ENCODE data around the gene MEGF9. TPM values are rescaled to one million over a fixed set of nuclear protein-coding genes. Genes with fewer than 3 reads are reported as not detected.

The MEGF9 gene
- total RNA-seq, 1 experiment from 2014 or later, result 28.4 TPM

GRCh38 chr9:120711841-120712538 is 2.3 kb downstream of the MEGF9 start:
- in situ Hi-C loops (cut with HindIII; ENCODE audit: low pct_unique_long_range_greater_than_20kb, low sequenced_read_pairs), result no loop called here
- DNase-seq (ENCODE audit: low read depth), result peak; percentile 56

DNA sequence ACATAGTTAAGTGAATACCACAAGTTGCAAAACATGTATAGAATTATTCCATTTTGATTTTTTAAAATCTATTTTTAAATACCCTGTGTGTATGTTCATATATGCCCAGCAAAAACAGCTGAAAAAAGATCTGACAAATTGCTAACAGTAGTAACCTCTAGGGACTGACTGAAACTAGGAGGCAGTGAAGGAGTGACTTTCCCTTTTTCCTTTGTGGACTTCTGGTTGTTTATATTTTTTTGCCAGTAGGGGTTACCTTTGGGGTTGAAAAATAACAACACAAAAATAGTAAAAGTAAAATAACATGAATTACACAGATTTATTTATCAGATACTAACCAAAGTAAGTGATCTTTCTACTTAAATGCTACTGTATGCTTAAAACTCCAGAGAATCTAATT is 2.9 kb downstream of the MEGF9 start:
- DNase-seq (ENCODE audit: low read depth), result no peak
- in situ Hi-C loops (cut with HindIII; ENCODE audit: low pct_unique_long_range_greater_than_20kb, low sequenced_read_pairs), result no loop called here

GRCh38 chr9:120710110-120710981 is 3.9 kb downstream of the MEGF9 start:
- peak; percentile 76 for DNase-seq (ENCODE audit: low read depth)

GRCh38 chr9:120708526-120709224 is 5.6 kb downstream of the MEGF9 start:
- in situ Hi-C loops (cut with HindIII; ENCODE audit: low pct_unique_long_range_greater_than_20kb, low sequenced_read_pairs), result no loop called here
- DNase-seq (ENCODE audit: low read depth), result no peak

More at GRCh38 chr9:120710110-120710981, 3.9 kb downstream of the MEGF9 start:
- in situ Hi-C loops (cut with HindIII; ENCODE audit: low pct_unique_long_range_greater_than_20kb, low sequenced_read_pairs), result no loop called here

DNA sequence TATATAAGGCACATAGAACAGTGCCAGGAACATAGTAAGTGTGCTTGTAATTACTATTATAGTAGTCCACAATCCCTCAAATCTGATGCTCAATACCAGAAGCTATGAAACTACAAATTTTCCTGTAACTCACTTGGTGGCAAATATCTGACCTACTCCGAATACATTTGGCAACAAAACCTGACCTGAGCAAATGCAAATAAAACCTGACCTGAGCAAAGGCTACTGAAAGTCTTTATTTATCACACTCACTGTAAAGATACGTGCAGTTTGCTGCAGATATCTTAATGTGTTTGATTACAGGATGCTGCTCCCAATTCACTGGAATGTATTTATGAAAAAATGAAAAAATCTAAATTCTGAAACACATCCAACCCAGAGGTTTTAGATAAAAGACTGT is 7.1 kb downstream of the MEGF9 start:
- no peak for DNase-seq (ENCODE audit: low read depth)
- in situ Hi-C loops (cut with HindIII; ENCODE audit: low pct_unique_long_range_greater_than_20kb, low sequenced_read_pairs), result no loop called here

- no peak for DNase-seq (ENCODE audit: low read depth)
- in situ Hi-C loops (cut with HindIII; ENCODE audit: low pct_unique_long_range_greater_than_20kb, low sequenced_read_pairs), result no loop called here
Observed at GRCh38 chr9:120705174-120705573, 9.1 kb downstream of the MEGF9 start.

DNA sequence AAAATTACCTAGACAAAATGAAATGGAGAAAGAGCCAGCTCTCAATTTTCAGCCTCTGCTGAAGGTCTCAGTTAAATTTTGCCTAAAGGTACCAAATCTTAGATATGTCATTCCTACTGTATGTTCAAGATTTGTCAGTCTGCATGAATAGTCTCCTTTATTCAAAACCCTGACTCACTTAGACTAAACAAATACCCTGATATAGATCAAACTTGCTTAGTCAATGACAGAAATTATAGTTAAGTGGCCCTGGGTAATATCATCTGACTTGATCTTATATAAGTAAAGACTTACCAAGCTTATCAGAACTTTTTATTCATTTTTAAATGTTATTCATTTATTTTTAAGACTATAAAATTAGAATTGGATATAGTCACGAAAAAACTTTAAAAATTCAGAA is 12.2 kb downstream of the MEGF9 start:
- DNase-seq (ENCODE audit: low read depth), result no peak
- in situ Hi-C loops (cut with HindIII; ENCODE audit: low pct_unique_long_range_greater_than_20kb, low sequenced_read_pairs), result no loop called here

DNA sequence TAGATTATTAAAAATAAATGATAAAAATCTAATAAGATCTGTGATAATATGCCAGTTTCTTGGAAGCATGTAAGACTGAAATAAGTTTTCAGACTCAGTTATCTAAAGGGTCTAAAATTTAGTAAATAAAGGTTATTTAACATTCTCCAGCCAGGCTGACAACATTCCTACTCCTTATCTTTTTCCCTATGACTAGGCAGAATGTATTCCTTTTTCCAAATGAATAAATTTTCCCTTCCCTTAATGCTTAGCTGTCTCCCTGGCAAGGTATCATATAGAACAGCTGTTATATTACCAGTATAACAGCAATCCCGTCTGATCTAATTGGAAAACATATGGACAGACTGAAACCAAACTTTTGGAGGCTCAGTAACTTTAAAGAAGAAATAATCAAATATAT is 13.0 kb downstream of the MEGF9 start:
- no peak for DNase-seq (ENCODE audit: low read depth)
- in situ Hi-C loops (cut with HindIII; ENCODE audit: low pct_unique_long_range_greater_than_20kb, low sequenced_read_pairs), result no loop called here

- DNase-seq (ENCODE audit: low read depth), result peak; percentile 51
- in situ Hi-C loops (cut with HindIII; ENCODE audit: low pct_unique_long_range_greater_than_20kb, low sequenced_read_pairs), result no loop called here
Observed at GRCh38 chr9:120698766-120699165, 15.5 kb downstream of the MEGF9 start.

DNA sequence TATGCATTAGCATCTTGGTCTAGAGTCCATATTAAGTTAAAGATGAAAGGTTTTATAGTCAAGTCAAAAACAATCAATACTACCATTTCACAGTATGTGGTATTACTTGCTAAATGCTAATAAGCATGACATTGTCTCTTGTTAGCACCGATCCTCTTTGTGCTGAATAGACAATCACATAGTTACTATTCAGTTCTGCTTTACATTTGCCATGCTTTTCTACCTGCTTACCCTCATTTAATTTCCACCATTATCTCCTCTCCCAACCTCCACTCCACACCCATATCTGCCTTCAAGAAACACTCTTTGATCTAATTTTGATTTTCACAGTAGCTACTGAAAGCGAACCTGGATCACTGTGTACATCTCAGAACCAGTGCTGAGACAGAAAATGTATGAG is 16.8 kb downstream of the MEGF9 start:
- in situ Hi-C loops (cut with HindIII; ENCODE audit: low pct_unique_long_range_greater_than_20kb, low sequenced_read_pairs), result no loop called here
- no peak for DNase-seq (ENCODE audit: low read depth)

GRCh38 chr9:120696551-120697230 is 17.6 kb downstream of the MEGF9 start:
- in situ Hi-C loops (cut with HindIII; ENCODE audit: low pct_unique_long_range_greater_than_20kb, low sequenced_read_pairs), result no loop called here
- peak; percentile 82 for DNase-seq (ENCODE audit: low read depth)

- in situ Hi-C loops (cut with HindIII; ENCODE audit: low pct_unique_long_range_greater_than_20kb, low sequenced_read_pairs), result no loop called here
- DNase-seq (ENCODE audit: low read depth), result no peak
Observed at GRCh38 chr9:120694559-120694958, 19.7 kb downstream of the MEGF9 start.

GRCh38 chr9:120693700-120694008 is 20.6 kb downstream of the MEGF9 start:
- DNase-seq (ENCODE audit: low read depth), result peak; percentile 53
- in situ Hi-C loops (cut with HindIII; ENCODE audit: low pct_unique_long_range_greater_than_20kb, low sequenced_read_pairs), result no loop called here

- in situ Hi-C loops (cut with HindIII; ENCODE audit: low pct_unique_long_range_greater_than_20kb, low sequenced_read_pairs), result no loop called here
- no peak for DNase-seq (ENCODE audit: low read depth)
Observed at GRCh38 chr9:120692901-120693699, 21.2 kb downstream of the MEGF9 start.

DNA sequence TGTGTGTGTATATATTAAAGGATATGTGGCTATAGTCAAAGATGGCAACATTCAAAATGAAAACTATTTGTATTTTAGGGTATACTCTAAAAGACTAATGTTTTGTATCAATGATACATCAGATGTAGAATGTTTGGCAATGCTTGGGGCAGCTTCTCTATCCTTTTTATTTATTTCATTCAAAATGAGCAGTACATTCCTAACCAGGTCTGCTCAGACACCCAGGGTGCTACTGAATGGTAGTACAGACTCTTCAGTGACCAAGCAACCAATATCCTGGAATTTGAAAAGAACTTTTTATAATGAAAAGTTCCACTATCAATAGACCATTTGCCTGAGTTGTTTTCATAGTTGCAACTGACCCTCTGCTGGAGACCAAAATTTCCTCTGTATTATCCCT is 23.9 kb downstream of the MEGF9 start:
- in situ Hi-C loops (cut with HindIII; ENCODE audit: low pct_unique_long_range_greater_than_20kb, low sequenced_read_pairs), result no loop called here
- DNase-seq (ENCODE audit: low read depth), result no peak

DNA sequence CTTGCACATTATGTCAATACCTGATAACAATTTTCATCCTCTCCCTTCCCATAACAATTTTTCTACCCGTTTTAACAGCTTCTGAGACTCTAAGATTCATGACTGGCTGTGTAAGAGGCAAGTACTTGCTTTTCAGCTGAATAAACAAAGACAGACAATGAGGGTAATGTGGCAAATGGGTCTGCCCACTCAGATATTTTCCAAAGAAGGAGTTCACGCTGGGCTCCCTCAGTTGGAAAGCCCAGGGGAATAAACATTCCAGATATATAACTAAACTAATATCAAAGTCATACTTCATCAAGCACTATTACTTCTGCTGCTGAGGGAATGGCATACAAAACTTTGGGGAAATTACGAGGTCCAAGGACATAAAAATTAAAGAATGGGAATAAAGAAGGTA is 24.4 kb downstream of the MEGF9 start:
- in situ Hi-C loops (cut with HindIII; ENCODE audit: low pct_unique_long_range_greater_than_20kb, low sequenced_read_pairs), result no loop called here

DNA sequence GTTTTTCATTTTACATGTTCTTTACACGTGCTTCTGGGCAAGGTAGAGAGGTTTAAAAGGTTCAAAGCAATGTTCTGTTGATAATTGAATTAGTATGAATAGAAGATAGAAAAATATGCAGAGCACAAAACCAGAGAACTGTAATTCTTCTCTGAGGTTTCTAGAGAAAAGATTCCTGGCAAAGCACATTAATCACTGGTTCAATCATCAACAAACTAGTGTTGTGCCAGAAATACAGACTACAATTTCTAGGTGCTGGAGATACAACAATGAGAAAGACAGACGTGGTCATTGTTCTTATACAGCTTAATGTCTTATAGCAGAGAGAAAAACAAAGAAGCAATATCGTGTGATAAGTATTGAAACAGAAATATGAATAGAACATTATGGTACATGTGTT is 25.5 kb downstream of the MEGF9 start:
- in situ Hi-C loops (cut with HindIII; ENCODE audit: low pct_unique_long_range_greater_than_20kb, low sequenced_read_pairs), result no loop called here
- no peak for DNase-seq (ENCODE audit: low read depth)

More for the DNA sequence above, 24.4 kb downstream of the MEGF9 start:
- peak; percentile 56 for DNase-seq (ENCODE audit: low read depth)

GRCh38 chr9:120683150-120683549 is 31.1 kb downstream of the MEGF9 start:
- in situ Hi-C loops (cut with HindIII; ENCODE audit: low pct_unique_long_range_greater_than_20kb, low sequenced_read_pairs), result no loop called here
- DNase-seq (ENCODE audit: low read depth), result no peak
